ENCODE measurements around the gene MCOLN1. TPM values are rescaled to one million over a fixed set of nuclear protein-coding genes. Genes with fewer than 3 reads are reported as not detected.

MCOLN1 gene
- total and polyA plus RNA-seq, 2 of the 8 experiments (the other 6 are each of a cell fraction or from before 2014, with no cell fraction given) = 19.1 to 40.0 TPM

GRCh38 chr19:7522923-7523667, 671 bp downstream of the MCOLN1 start:
- Histone ChIP-seq H2BK15ac (ENCODE audit: low read length) (no peak overlapping the region), H3K56ac (replicated peaks; ENCODE audit: insufficient read length, low read depth, low read length) (no peak overlapping the region), H4K91ac (replicated peaks; ENCODE audit: insufficient read length, low read length) (no peak overlapping the region), H3K79me1 (ENCODE audit: low read depth, low read length) (peaks cover 2% of the 10 kb centered on the region; the same call in 1 of the 2 replicates), H3K27me3 (replicated peaks in 1 of 4; ENCODE audit: control insufficient read depth in 3 of 4, extremely low read depth in 1 of 4, insufficient read depth in 3 of 4, low read length in 3 of 4) (no peaks in the 10 kb centered on the region), H2AFZ (ENCODE audit: low read length) (no peak overlapping the region), H3K4me3 (ENCODE audit: extremely low read depth in 1 of 4, insufficient read depth in 2 of 4, low read depth in 3 of 4, low read length in 4 of 4) (peak overlapping the region; percentile 48 to 79 (median 72)), H2BK20ac (ENCODE audit: low read length) (no peak overlapping the region), H2BK5ac (ENCODE audit: low read depth, low read length) (no peak overlapping the region), H3K23me2 (ENCODE audit: low read depth, low read length) (peaks cover 10% of the 10 kb centered on the region; the same call in 1 of the 2 replicates), H3K9me3 (ENCODE audit: insufficient read depth in 2 of 2, low read depth in 1 of 2, low read length in 1 of 2) (no peaks in the 10 kb centered on the region), H4K20me1 (replicated peaks in 1 of 2; ENCODE audit: control insufficient read depth in 1 of 2, insufficient read depth in 2 of 2, low read length in 2 of 2) (peaks cover 2% of the 10 kb centered on the region in 2 experiments), H2BK120ac (replicated peaks; ENCODE audit: low read depth, low read length) (no peak overlapping the region), H2BK12ac (ENCODE audit: low read depth, low read length) (no peak overlapping the region), H3K23ac (ENCODE audit: insufficient read length) (no peak overlapping the region), H3K18ac (ENCODE audit: extremely low read depth, low read length) (no peak overlapping the region), H4K8ac (ENCODE audit: extremely low read depth, insufficient read depth, low read length) (peak overlapping the region; percentile 29; the same call in 1 of the 2 replicates), H2AK5ac (ENCODE audit: low read depth, low read length) (no peak overlapping the region), H3K9ac (replicated peaks in 1 of 4; ENCODE audit: extremely low read depth in 1 of 4, low read depth in 3 of 4, low read length in 3 of 4) (peak overlapping the region in 3 of 4 experiments; percentile 16 to 44 (median 25); a peak in 3 of 7 replicates), H3K4ac (replicated peaks; ENCODE audit: insufficient read length, low read depth, low read length) (no peak overlapping the region), H3K4me1 (replicated peaks in 1 of 4; ENCODE audit: control insufficient read depth in 3 of 4, insufficient read depth in 4 of 4, low read length in 3 of 4) (peaks cover 0 to 5% (median 1%) of the 10 kb centered on the region in 4 experiments; a peak in 1 of 7 replicates), H3K27ac (ENCODE audit: low read depth, low read length) (no peak overlapping the region), H3K14ac (ENCODE audit: insufficient read length) (no peak overlapping the region), H4K5ac (ENCODE audit: insufficient read length, low read depth, low read length) (no peak overlapping the region), H3K4me2 (ENCODE audit: insufficient read depth in 1 of 2, low read depth in 2 of 2, low read length in 2 of 2) (peak overlapping the region; percentile 85 to 94), H3K36me3 (ENCODE audit: control insufficient read depth in 2 of 4, insufficient read depth in 4 of 4, low read length in 3 of 4) (peaks cover 0 to 7% (median 3%) of the 10 kb centered on the region in 4 experiments; a peak in 1 of 8 replicates), H3K79me2 (ENCODE audit: control insufficient read depth in 1 of 2, insufficient read depth in 2 of 2, low read length in 2 of 2) (no peaks in the 10 kb centered on the region)
- whole genome bisulfite sequencing, 2 experiments (ENCODE audit: extremely low coverage in 1 of 2, insufficient coverage in 1 of 2, insufficient read length in 1 of 2, insufficient replicate concordance in 2 of 2, low coverage in 1 of 2, low lambda C conversion rate in 2 of 2, missing lambda C conversion rate in 1 of 2) = 30% methylated on average over 23 of the region's 23 CpGs; no CpG with 5 or more reads in 1 of the 2 experiments
- FAIRE-seq (no peak), DNase-seq (ENCODE audit: low read depth in 1 of 2, low spot score in 2 of 2) (no peak)
- ChIA-PET CTCF (ENCODE audit: partially characterized antibody) (interaction anchor here (0.6 to 2.8 kb wide), 8 partner anchors 10 to 169 kb away, joined by 3 to 11 read pairs (median 4); partner anchors contain the start of gene PNPLA6), POLR2A (ENCODE audit: partially characterized antibody) (interaction anchor here (0.5 to 7.0 kb wide), 9 partner anchors 10 to 1853 kb away, joined by 3 to 80 read pairs (median 3); partner anchors contain the start of genes PNPLA6, STXBP2 and TRAPPC5)
- TF ChIP-seq KDM4A (IDR thresholded peaks at IDR 0.05; ENCODE audit: low read depth, low read length, severe bottlenecking) (no peak), CEBPB (IDR thresholded peaks at IDR 0.05; ENCODE audit: low read depth, low read length) (peak; percentile 68), SAP30 (IDR thresholded peaks at IDR 0.05; ENCODE audit: insufficient read depth, insufficient replicate concordance, low read length) (peak; percentile 25)
